Effector CD4-positive, alpha-beta T cell (primary cell): ENCODE data around the gene RGL2.

ENCODE experiments used
- DNase-seq: peaks from one replicate; pipeline ENCODE4 v3.0.0-alpha.2; 2020

The RGL2 gene

DNA sequence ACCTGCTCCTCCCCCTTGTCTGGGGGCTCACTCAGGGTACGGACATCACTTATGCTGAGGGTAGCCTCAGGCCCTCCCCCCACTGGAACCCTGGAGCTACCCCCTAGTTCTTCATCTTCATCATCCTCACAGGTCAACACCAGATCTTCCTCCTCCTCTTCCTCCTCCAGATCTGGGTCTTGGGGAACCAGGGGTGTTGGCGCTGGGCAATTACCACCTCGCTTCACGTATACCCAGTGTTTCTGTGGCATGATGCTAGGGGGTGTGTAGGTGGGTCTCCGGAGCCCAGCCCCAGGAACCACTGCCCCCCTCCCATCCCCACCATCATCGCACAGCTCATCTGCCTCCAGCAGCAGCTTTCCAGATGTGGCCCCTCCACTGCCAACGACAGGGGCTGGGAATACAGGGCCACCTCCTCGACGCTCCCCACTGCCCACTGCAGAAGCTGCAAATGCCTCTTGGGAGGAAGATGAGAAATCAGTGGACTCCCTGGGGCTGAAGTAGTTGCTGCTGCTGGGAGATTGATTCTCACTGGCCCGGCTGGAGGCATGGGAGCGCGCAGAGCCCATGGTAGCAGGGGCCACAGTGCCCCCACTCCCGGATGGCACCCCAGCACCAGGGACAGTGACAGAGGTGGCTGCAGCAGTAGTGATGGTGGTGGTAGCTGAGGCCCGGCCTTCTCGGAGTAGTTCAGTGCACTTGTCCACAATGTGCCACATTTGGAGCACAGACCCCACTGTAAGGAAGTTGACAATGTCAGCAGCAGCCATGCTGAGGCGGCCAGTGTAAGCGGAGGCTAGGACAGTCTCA lies 17.3 kb upstream of the RGL2 start:
- no peak for DNase-seq

DNA sequence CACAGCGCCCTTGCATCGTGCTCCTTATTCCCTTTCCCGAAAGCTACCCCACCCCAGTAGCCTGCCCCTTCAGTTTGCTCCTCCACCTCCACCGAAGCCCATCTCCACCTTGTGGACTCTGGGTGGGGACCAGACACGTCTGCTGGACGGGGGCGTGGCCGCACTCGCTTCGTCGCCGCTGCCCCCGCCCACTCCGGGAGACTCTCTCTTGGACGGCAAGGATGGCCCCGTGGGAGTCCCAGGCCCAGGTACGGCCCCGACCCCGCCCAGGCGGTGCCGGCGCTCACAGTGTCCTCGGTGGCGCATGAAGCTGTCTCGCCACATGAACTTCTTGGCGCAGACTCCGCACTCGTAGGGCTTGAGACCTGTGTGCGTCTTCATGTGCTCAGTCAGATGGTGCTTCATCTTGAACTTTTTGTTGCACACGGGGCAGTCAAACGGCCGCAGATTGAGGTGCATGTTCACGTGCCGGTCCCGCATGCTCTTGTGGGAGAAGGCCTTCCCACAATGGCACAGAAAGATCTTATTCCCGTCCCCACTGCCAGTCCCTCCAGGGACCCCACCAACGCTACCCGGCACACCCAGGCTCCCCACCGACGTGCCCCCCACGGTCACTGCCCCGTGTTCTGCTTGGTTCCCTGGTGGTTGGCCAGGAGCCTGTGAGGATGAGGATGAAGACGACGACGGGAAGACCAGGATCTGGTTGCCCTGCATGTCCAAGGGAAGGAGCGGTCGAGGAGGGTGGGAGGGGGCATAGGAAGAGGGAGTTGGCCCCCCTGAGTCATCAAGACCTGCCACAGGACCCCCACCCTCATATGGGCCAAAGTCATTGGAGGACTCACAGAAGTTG lies 16.4 kb upstream of the RGL2 start:
- DNase-seq: no peak

DNA sequence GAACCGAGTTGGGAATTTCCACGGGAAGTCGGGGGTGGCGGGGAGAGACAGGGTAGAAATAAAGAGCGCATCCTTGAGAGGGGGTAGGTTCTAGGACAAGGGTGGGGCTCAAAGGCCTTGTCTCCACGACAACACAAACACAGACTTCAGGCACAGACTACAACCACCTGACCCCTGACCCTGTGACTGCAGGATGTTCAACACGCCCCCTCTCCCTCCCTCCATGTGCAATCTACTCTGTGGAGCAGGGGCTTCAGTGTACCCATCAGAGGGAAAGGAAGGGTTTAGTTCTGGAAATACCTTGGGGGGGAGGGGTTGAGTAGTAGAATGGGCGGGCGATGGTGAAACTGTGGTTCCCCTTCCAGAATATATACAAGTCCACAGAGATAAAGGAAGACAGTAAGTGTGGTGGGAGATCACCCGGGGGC lies 15.8 kb upstream of the RGL2 start:
- DNase-seq: peak; percentile 73

DNA sequence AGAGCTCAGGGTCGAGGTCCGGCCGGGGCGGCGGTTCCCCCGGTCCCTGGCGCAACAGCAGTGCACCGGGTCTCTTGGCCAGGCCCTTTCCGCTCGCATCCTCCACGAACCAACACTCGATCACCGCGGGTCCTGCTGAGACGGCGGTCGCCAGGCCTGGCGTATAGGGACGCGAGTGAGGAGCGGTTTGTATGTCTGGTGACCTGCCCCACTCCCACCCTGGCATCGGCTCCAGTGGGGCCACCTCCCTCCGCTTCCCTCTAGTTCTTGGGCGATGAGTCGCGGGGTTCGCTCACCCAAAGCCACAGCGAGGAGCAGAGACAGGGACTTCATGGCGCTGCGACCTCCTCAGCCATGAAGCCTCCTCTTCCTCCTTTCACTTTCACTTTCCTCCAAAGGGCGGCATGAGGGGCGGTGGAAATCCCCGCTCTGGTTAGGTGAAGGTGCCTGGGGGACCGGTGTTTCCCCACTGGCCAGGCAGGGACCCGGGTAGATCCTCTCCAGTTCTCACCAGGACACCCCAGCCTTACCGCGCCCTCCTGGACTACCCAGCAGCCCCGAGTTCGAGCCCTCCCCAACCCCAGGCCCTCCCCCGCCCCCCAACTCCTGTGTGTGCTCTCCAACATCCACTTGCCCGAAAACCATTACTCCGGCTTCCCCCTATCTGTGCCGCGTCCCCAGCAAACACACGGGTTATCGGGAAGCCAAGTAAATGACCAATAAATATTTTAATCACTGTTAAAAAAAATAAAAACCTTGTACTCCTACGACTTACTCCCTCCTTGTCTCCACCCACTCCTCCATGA lies 15.2 kb upstream of the RGL2 start, which contains the start of gene TAPBP:
TAPBP (minus strand) TSS at position 370 of the 806 bp plus-strand sequence; CDS start at position 333, 37 bp downstream.
- peak; percentile 84 for DNase-seq

DNA sequence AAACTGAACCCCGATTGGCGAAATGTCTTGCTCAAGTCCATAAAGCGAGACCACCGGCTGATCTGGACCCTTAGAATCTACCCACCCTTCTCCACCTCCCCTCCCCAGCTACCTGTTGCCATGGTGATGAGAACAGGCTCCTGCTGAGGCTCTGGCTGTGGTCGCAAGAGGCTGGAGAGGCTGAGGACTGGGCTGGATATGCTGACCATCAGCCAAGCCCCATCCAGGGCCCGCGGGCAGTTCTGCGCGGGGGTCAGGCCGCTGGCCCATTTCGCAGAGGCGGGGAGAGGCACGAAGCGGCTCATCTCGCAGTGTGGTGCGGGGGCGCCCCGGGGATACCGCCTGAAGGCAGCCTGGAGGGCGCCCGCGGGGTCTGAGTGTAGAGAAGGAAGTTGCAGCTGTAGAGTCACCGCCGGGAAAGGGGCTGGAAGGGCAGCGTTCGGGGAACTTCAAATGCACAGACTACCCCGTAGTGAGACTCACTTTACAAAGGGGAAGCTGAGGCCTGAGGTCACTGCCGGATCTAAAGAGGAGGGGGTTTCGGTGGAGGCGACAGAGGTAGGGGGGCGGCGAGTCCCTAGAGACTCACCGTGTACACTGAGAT lies 14.5 kb upstream of the RGL2 start:
- peak; percentile 25 for DNase-seq

DNA sequence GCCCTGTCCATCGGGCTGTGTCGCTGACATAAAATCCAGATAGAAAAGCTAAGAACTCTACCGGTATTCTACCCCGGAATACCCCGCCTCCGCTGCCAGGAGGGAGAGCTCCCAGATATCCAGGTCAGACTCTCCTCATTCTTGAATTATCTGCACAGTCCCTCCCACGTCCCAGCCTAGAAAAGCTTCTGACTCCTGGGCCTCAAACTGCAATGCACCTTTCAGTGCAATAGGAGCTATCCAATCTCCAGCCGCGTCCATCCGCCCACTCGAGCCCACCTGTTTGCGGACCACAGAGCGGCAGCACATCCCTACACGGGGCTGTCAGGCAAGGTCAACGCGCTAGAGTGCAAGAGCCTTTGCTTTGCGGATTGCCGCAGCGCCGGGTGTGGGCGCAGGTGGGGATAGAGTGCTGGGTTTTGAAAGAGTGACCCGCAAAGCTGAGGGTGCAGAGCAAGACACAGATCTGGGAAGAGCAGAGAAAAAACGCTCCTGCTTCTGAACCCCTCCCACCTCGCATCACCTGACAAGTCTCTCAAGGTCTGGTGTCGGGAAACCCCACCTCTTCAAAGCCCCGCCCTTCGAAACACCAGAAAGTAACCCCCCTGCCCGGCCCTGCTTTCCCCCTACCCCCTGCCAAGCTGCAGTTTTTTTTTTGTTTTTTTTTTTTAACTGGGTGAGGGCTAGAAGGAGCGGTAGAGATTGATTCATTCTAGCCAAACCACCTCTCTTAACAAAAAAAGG lies 13.8 kb upstream of the RGL2 start:
- DNase-seq: peak; percentile 83

DNA sequence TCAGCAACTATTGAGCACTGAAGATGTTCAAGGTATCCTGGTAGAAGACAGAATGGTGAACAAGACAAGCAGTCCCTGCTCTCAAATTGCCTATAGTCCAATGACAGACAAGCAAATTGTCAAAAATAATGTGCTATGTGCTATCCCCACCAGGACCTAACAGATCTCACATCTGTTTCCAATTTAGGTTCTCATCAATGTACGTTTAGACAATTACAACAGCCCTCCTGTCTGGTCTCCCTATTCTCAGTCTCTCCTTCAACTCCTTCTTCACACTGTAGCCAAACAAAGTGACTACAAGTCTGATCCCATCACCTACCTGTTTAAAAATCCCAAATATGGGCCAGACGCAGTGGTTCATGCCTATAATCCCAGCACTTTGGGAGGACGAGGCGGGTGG lies 7.6 kb upstream of the RGL2 start:
- no peak for DNase-seq

DNA sequence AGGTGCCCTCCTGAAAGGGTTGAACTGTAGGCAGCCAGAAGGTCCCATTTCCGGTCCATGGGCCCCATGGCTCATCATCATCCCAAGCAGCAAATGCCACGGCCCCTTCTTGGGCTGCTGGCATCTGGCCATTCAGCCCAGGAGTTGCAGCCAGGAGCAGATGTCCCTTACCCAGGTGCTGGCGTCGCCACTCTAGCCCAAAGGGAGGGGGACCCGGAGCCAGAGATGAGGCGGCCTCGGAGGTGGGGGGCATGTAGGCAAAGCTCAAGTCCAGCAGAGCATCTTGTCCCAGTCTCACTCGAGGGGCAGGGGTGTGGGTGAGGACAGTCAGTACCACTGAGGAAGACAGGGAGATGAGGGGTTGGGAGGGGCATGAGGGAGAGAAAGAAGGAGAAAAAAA lies 6.3 kb upstream of the RGL2 start:
- no peak for DNase-seq

DNA sequence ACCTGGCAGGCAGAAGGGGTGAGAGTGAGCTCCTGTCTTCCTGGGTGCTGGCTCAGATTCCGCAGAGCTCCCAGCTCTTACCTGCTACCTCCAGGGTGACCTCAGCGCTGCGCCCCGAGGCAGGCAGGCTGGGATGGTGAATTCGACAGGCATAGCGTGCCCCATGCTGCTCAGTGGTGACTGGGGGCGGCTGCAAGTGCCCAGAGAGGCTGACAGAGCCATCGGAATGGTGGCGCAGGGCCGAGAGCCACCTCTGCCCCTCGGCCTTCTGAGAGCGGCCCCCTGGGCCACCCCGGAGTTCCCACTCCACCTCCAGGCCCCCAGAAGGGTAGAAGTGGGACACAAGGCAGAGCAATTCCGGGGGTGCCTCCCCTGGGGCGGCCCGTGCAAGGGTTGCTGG lies 5.5 kb upstream of the RGL2 start:
- no peak for DNase-seq

DNA sequence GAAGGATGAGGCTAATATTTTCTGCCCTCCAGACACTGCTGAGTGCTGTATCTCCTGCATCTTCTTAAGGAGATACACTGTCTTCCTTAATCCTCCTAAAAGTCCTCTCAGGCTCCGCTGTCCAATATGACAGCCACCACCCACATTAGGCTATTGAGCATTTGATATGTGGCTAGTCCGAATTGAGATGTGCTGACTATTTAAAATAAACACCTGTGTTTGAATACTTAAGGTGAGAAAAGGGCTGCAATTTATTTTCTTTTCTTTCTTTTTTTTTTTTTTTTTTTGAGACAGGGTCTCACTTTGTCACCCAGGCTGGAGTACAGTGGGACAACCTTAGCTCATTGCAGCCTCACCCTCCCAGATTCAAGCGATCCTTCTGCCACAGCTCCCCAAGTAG lies 3.1 kb upstream of the RGL2 start:
- no peak for DNase-seq

DNA sequence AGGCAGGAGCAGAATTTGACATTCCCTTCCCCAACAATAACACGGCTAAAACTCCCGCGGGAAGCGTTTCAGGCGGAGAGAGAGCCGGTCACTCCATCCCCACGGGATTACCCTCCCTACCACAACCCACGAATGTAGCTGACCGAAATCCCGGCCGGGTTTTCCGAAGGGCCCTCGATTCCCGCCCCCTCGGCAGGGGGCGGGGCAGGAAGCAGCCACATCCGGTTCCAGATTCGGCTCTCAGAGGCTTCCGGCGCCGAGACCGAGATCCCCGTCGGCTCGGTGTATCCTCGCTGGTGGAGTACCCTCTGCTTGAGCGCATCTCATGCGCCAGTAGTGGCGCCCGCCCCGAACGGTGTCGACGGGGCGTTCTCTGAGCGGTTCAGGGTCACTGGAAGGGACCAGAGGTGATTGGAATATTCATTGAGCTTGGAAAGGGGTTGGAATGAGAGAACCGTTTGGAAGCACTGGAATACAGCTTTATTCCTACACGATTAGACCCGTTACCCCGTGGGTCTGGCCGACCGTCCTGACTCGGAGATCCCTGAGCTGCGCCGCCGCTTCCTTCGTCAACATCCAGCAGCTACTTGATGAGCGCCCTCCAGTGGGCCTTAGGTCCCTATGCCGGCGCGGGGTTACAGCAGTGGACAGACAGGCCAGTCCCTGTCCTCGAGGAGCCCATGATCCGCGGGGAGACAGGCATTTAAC lies 649 bp upstream of the RGL2 start:
- peak; percentile 93 for DNase-seq

DNA sequence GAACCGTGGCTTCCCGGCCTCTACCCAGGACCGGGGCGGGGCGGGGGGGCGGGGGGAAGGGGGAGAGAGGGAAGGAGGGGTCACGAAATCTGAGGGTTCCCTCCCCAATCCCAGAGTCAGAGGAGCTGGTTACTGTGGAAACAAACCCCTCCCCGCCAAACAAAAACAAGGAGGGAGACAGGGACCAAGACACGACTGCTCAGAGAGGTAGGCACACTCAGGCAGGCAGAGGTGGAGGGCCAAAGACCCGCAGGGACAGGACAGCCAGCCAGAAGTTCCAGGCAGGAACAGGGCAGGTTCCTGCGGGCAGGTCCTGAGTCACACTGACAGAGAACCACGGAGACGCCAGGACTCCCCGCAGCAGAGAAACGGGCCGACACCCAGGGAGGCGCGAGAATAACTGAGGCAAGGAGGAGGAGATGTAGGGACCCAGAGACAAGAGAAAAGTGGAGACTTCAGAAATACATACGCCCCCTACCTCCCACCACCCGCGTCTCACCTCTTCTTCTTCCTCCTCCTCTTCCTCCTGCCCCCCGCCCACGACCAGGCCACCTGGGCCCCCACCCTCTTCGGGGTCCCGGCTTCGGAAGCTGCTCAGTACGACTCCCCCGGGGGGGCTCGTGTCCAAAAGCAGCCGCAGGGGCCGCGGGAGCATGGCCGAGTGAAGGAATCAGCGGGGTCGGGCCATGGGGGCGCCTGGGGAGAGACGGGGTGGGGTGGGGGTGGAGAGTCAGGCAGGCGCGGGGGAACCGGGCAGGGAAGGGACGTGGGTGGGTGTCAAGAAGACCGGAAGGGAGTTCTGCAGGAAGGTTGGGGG lies 578 bp downstream of the RGL2 start:
- DNase-seq: peak; percentile 56

DNA sequence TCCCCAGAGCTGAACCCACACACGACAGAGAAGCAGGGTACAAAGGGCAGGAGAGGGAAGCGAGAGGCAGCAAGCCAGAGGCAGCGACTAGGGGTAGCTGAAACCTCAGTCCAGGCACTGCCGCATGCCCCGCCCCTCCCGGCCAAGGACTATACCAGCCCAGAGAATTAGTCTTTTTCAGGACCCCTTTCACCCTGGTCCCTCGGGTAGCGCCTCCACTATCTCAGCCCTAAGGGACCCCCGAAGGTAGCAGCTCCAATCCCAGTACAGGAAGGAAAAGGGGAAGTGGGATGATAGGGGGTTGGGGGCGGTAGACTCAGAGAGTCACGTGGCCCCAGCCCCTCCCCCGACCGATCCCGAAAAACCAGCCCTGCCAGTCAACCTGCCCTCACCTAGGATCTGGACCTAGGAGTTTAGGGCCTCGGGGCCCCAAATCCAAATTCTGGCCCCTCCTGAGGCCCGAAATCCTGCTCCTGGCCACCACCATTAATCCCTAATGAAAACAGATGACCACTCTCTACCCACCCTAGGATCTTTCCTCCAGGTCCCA lies 1.3 kb downstream of the RGL2 start:
- no peak for DNase-seq

DNA sequence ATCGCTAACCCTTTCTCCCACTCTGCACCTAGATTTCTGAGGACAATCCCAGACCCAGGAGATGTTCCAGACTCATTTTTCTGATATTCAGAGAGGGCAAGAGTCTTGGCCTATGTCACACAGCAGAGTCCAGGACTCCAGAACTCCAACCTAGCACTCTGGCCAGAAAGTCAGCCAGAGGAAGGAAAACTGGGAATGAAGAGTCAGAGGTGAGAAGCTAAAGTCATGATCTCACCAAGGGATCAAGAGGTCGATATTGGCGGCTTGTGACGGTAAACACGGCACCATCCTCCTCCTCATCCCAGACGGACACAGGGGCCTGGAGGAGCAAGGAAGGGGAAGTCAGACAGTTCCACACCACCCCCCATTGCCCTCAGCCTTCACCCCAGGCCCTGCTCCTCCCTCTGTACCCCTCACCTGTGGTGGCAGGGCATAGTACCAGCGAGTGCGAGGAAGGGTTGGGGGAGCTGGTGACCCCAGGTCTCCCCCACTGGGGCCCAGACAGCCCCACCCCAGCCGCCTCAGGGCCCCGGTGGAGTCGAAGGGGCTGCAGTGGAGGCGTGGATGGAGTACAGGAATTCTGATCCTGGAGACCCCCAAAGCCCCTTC lies 1.8 kb downstream of the RGL2 start:
- no peak for DNase-seq

DNA sequence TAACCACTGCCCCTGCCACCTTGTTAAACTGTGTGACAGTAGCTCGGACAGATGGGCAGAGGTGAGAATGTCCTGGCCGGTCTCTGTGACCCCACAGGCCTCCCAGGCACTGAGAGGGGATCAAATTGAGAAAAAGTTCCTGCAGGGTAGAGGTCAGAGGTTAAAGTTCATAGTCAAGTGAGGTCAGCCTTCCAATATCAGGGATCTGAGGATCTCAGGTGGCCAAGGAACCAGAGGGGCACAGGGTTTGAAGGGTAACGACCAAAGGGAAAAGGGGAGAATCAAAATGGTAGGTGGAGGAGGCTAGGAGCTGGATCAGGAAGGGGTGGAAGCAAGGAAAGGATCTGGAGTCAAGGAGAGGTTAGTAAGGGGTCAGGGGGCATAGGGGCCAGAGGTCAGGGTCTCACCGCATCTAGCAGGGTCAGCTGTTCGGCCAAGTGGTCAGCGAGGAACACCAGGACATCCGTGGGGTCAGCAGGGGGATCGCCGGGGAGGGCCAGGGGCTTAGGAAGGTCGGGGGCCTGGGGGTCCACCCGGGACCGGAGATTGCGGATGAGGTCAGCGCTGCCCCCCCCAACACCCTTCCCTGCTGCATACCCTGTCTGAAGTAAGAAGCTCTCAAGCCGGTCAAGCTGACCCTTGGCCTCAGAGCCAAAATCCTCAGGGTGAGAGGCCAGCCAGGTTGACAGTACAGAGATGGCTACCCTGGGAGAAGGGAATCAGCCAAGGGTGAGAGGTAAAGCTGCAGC lies 2.9 kb downstream of the RGL2 start:
- DNase-seq: no peak

DNA sequence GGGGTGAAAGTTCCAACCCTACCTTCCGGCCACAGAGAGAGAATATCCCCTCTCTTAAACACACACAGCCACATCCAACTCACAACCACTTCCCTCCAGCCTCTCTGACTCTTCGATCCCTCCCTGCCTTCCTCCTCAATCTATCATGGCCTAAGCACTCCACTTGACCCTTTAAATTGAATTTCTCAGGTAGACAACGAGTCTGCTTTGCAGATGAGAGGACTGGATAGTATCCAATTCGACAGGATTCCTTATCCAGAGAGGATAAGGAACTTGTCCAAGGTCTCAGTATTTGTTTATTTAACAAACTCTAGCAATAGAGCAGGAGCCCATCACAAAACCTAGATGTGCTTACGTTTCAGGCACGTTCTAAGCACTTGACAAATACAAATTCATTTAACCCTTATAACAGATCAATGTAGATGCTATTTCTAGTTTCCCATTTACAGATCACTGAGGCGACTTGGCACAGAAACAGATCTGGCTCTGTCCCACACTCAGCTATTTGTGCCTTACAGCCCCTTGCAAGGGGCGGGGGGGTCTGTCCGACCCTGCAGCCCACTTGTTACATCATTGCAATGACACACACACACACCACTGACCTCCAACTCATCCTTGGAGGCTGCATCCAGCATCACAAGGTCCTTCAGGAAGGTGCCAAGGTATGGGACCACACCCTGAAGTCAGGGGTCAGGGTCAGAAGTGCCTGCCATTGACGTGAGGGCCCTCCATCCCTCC lies 4.5 kb downstream of the RGL2 start:
- no peak for DNase-seq

DNA sequence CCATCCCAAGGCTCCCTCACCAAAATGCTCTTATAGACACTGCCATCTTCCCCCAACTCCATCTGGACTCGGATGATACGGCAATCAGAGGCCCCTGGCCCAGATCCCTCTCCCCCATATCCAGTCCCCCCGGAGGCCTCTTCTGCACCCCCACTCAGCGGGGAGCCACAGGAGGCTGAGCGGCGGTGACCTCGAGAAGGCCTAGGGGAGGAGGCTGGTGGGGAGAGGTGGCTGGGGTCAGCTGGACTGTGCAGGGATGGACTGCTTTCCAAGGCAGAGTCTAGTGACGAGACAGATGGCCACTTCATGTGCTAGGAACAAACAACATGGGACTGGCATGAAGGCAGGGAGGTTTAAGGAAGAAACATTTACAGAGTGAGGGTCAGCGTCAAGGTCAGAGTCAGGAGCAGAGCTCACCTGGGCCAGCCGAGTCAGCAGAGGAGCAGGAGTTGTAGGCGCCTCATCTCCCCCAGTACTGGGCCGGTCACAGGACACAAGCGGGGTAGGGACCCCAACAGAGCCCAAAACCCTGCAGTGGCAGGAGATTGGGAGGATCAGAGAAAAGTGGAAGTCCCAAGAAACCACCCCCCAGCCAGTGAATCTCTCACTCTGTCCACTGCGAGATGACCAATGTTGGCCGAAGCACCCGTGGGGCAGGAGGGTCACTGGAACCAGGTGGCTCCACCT lies 5.6 kb downstream of the RGL2 start:
- no peak for DNase-seq
